ENCODE results near the gene SAMD1.

GRCh38 chr19:14116918-14117578, 26.5 kb upstream of the SAMD1 start:
- TF ChIP-seq SUZ12 (IDR thresholded peaks at IDR 0.05; ENCODE audit: low read length), result no peak
- TF ChIP-seq CTCF (IDR thresholded peaks at IDR 0.05; ENCODE audit: control extremely low read depth in 1 of 3, insufficient read depth in 1 of 3, low read depth in 1 of 3, low read length in 3 of 3), result no peak
